ENCODE measurements around the gene BAG5. TPM values are rescaled to one million over a fixed set of nuclear protein-coding genes. Genes with fewer than 3 reads are reported as not detected.

Gene BAG5
- total and polyA plus RNA-seq, 2 donors (not counting 1 experiment from before 2014, with no cell fraction given) = 7.4 to 31.6 TPM

DNA sequence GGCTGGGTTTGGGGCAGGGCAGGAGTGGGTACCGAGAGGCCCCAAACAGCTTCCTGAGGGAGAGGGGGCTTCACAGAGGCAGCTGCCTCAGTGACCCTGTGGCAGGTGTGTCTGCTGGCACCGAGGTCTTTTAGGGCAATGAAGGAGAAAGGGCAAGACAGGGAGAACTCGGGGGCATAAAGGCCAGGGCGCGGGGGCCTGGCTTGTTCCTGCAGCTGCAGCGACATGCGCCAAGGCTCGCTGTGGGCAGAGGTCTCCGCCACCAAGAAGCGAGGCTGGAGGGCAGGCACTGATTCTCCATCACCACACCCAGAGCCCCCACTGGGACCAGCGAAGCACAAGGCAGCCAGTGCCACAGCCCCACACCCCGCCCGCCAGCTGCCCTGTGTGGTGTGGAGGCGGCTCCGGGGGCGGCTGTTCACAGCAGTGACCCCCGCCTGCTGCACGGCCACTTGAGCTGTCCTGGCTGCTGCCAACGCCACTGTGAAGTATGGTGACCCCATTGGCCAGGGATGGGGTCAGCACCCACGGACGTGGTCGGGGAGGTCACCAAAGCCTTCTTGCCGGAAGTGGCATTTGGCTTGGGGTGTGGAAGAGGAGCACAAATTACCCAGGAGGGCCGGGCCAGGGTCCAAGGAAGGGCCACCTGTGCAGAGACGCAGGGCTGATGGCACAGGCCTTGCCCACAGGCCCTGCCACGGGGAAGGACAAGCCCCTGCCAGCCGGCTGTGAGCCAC lies 16.4 kb downstream of the BAG5 start:
- DNase-seq = no peak

More for the DNA sequence above, 16.4 kb downstream of the BAG5 start:
- Histone ChIP-seq H3K36me3 (replicated peaks in 1 of 2; ENCODE audit: control extremely low read depth in 1 of 2, control insufficient read depth in 1 of 2, extremely low read depth in 1 of 2, insufficient read depth in 2 of 2, low read length in 1 of 2) (no peaks in the 10 kb centered on the region), H3K27ac (ENCODE audit: low read length in 2 of 2) (no peak overlapping the region), H3K27me3 (replicated peaks in 1 of 4; ENCODE audit: control extremely low read depth in 1 of 4, control insufficient read depth in 3 of 4, insufficient read depth in 4 of 4, low read length in 3 of 4) (peaks cover 0 to 22% (median 2%) of the 10 kb centered on the region in 4 experiments), H3K79me2 (ENCODE audit: control insufficient read depth, insufficient read depth, low read length) (peaks cover 22% of the 10 kb centered on the region), H4K20me1 (ENCODE audit: control insufficient read depth, insufficient read depth, low read length, poor library complexity, severe bottlenecking) (peaks cover 29% of the 10 kb centered on the region), H3K4me2 (replicated peaks; ENCODE audit: low read depth, low read length, poor library complexity, severe bottlenecking) (no peak overlapping the region), H3K9me3 (ENCODE audit: control extremely low read depth in 1 of 3, control insufficient read depth in 2 of 3, insufficient read depth in 1 of 3, low read length in 2 of 3) (no peaks in the 10 kb centered on the region), H3K4me1 (ENCODE audit: control insufficient read depth in 2 of 2, insufficient read depth in 2 of 2, low read length in 2 of 2) (peaks cover 0 to 6% of the 10 kb centered on the region in 2 donors), H3K9ac (ENCODE audit: low read length) (no peak overlapping the region), H2AFZ (ENCODE audit: insufficient read depth, low read depth, low read length, poor library complexity, severe bottlenecking) (no peak overlapping the region), H3K4me3 (ENCODE audit: control extremely low read depth in 1 of 5, extremely low read depth in 1 of 5, insufficient read depth in 1 of 5, low read depth in 2 of 5, low read length in 4 of 5) (no peak overlapping the region)
- Mint-ChIP-seq H3K4me3 (no peak overlapping the region), H3K9me3 (ENCODE audit: insufficient read depth) (no peaks in the 10 kb centered on the region), H3K27ac (no peak overlapping the region), H3K27me3 (no peaks in the 10 kb centered on the region), H3K4me1 (peaks cover 4% of the 10 kb centered on the region)
- ChIA-PET POLR2A (no interaction called here), CTCF (interaction anchor here (0.7 to 9.3 kb wide), 6 partner anchors 9 to 47 kb away, joined by 3 to 128 read pairs (median 18); partner anchors contain the start of gene TRMT61A)
- WGBS (ENCODE audit: insufficient coverage) = 85% methylated on average over 27 of the region's 27 CpGs
- ATAC-seq (ENCODE audit: low read depth) = no peak
- intact Hi-C loops (cut with micrococcal nuclease) = loop anchor here (1.0 to 5.0 kb wide), 2 partner anchors 46 to 469 kb away; no protein-coding TSS in a partner anchor
- no peak for TF ChIP-seq EZH2 (IDR thresholded peaks at IDR 0.05; ENCODE audit: borderline replicate concordance, insufficient read depth, low read depth, low read length, poor library complexity, severe bottlenecking)
- TF ChIP-seq, protein P1, sequence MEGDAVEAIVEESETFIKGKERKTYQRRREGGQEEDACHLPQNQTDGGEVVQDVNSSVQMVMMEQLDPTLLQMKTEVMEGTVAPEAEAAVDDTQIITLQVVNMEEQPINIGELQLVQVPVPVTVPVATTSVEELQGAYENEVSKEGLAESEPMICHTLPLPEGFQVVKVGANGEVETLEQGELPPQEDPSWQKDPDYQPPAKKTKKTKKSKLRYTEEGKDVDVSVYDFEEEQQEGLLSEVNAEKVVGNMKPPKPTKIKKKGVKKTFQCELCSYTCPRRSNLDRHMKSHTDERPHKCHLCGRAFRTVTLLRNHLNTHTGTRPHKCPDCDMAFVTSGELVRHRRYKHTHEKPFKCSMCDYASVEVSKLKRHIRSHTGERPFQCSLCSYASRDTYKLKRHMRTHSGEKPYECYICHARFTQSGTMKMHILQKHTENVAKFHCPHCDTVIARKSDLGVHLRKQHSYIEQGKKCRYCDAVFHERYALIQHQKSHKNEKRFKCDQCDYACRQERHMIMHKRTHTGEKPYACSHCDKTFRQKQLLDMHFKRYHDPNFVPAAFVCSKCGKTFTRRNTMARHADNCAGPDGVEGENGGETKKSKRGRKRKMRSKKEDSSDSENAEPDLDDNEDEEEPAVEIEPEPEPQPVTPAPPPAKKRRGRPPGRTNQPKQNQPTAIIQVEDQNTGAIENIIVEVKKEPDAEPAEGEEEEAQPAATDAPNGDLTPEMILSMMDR (IDR thresholded peaks at IDR 0.05) = no peak

Measured in B cell (primary cell).